Vagina (tissue), 2 donors: ENCODE data around the gene RNASEH1. TPM values are rescaled to one million over a fixed set of nuclear protein-coding genes. Genes with fewer than 3 reads are reported as not detected.

Source experiments
- DNase-seq, 2 donors: peaks; one replicate each; pipeline ENCODE4 v3.0.0-alpha.2; 2017; ENCODE audit errors: extremely low spot score in 2 of 2
- H3K27ac ChIP-seq: fragments of 200-600 bp; sonication (generic); one replicate; pipeline ENCODE4 v1.5.1; 2019
- H3K27me3 ChIP-seq: fragments of 200-600 bp; sonication (generic); one replicate; pipeline ENCODE4 v1.5.1; 2019
- H3K36me3 ChIP-seq, 2 donors: fragments of 200-600 bp; sonication (generic); one replicate each; pipeline ENCODE4 v1.5.1; 2017 to 2019
- H3K4me1 ChIP-seq: fragments of 200-600 bp; sonication (generic); one replicate; pipeline ENCODE4 v1.5.1; 2019
- H3K4me3 ChIP-seq, 2 donors: fragments of 200-600 bp; sonication (generic); 1 replicate in 1 of 2; 2 replicates in 1 of 2; pipeline ENCODE4 v1.5.1; 2016 to 2019
- H3K9me3 ChIP-seq: fragments of 200-600 bp; sonication (generic); one replicate; pipeline ENCODE4 v1.5.1; 2019
- CTCF ChIP-seq, 3 experiments: fragments of 450-650 bp in 2 of 3; fragments of 200-600 bp in 1 of 3; sonication (generic) in 1 of 3; IDR thresholded peaks; one replicate each; pipeline ENCODE4 v1.5.1; 2017 to 2019; ENCODE audit warnings: antibody characterized with exemption in 3 of 3, mild to moderate bottlenecking in 2 of 3, moderate library complexity in 2 of 3
- POLR2A ChIP-seq, 2 donors: fragments of 450-650 bp; IDR thresholded peaks; one replicate each; pipeline ENCODE4 v1.6.1; 2017; ENCODE audit warnings: antibody characterized with exemption in 2 of 2, mild to moderate bottlenecking in 2 of 2, moderate library complexity in 2 of 2
- POLR2AphosphoS5 ChIP-seq, 2 donors: sonication (generic); formaldehyde crosslinking; IDR thresholded peaks; one replicate each; pipeline ENCODE4 v1.9.0; 2017; ENCODE audit warnings: antibody characterized with exemption in 2 of 2, mild to moderate bottlenecking in 2 of 2, low read depth in 1 of 2; ENCODE audit not compliant: insufficient read depth in 1 of 2
- intact Hi-C: fragments of 100-400 bp; cut with DNase I; formaldehyde crosslinking; loops from one replicate; pipeline ENCODE4 v1.15.1; 2023
- total RNA-seq: library from RNA; depleted of rRNA; stranded (reverse); fragments of >200 nt; gene quantifications from one replicate; pipeline ENCODE4 v1.2.3, GENCODE V29; 2016

Gene RNASEH1
- total RNA-seq, 1 donor from 2014 or later: 17.2 TPM

- Histone ChIP-seq H3K27me3 (no peaks in the 10 kb centered on the region), H3K4me3 (peak overlapping the region; percentile 42), H3K27ac (peak overlapping the region; percentile 98), H3K4me1 (peaks cover 24% of the 10 kb centered on the region), H3K9me3 (no peaks in the 10 kb centered on the region), H3K36me3 (peaks cover 0 to 21% of the 10 kb centered on the region in 2 donors)
- intact Hi-C loops: loop anchor here (2.0 kb wide), 1 partner anchor 22 kb away; the partner anchor contains the start of gene RNASEH1
- DNase-seq: no peak
- TF ChIP-seq POLR2AphosphoS5 (IDR thresholded peaks at IDR 0.05; ENCODE audit: insufficient read depth in 1 of 2, low read depth in 1 of 2) (no peak), POLR2A (IDR thresholded peaks at IDR 0.05) (no peak), CTCF (IDR thresholded peaks at IDR 0.05) (no peak)
Observed at GRCh38 chr2:3536682-3537632, 21.2 kb downstream of the RNASEH1 start.

GRCh38 chr2:3535794-3536681 lies 22.1 kb downstream of the RNASEH1 start:
- Histone ChIP-seq H3K4me3 (peak overlapping the region; percentile 42), H3K4me1 (peaks cover 24% of the 10 kb centered on the region), H3K36me3 (peaks cover 0 to 13% of the 10 kb centered on the region in 2 donors), H3K27me3 (no peaks in the 10 kb centered on the region), H3K27ac (peak overlapping the region; percentile 98), H3K9me3 (no peaks in the 10 kb centered on the region)
- TF ChIP-seq CTCF (IDR thresholded peaks at IDR 0.05) (peak in 1 of 3 experiments; percentile 18), POLR2AphosphoS5 (IDR thresholded peaks at IDR 0.05; ENCODE audit: insufficient read depth in 1 of 2, low read depth in 1 of 2) (peak; percentile 73 to 85), POLR2A (IDR thresholded peaks at IDR 0.05) (peak in 1 of 2 donors; percentile 12)
- intact Hi-C loops: loop anchor here (2.0 kb wide), 1 partner anchor 23 kb away; the partner anchor contains the start of gene RNASEH1
- peak in 1 of 2 donors; percentile 92 for DNase-seq

GRCh38 chr2:3535467-3535793 lies 22.7 kb downstream of the RNASEH1 start:
- peak overlapping the region; percentile 42 for H3K4me3 ChIP-seq
- H3K4me1 ChIP-seq: peaks cover 24% of the 10 kb centered on the region
- TF ChIP-seq POLR2A (IDR thresholded peaks at IDR 0.05) (no peak), POLR2AphosphoS5 (IDR thresholded peaks at IDR 0.05; ENCODE audit: insufficient read depth in 1 of 2, low read depth in 1 of 2) (no peak), CTCF (IDR thresholded peaks at IDR 0.05) (no peak)
- H3K36me3 ChIP-seq: peaks cover 0 to 9% of the 10 kb centered on the region in 2 donors
- H3K27ac ChIP-seq: peak overlapping the region; percentile 98
- intact Hi-C loops: no loop called here
- no peak for DNase-seq
- H3K27me3 ChIP-seq: no peaks in the 10 kb centered on the region
- no peaks in the 10 kb centered on the region for H3K9me3 ChIP-seq

GRCh38 chr2:3534251-3534814 lies 23.8 kb downstream of the RNASEH1 start:
- Histone ChIP-seq H3K27ac (peak overlapping the region; percentile 98), H3K9me3 (no peaks in the 10 kb centered on the region), H3K4me3 (no peak overlapping the region), H3K27me3 (no peaks in the 10 kb centered on the region), H3K36me3 (no peaks in the 10 kb centered on the region), H3K4me1 (peaks cover 24% of the 10 kb centered on the region)
- intact Hi-C loops: no loop called here
- TF ChIP-seq POLR2AphosphoS5 (IDR thresholded peaks at IDR 0.05; ENCODE audit: insufficient read depth in 1 of 2, low read depth in 1 of 2) (no peak), POLR2A (IDR thresholded peaks at IDR 0.05) (no peak), CTCF (IDR thresholded peaks at IDR 0.05) (no peak)
- no peak for DNase-seq
